ENCODE data around the gene UNC5A.

- TF ChIP-seq CTCF (IDR thresholded peaks at IDR 0.05) (no peak), POLR2A (IDR thresholded peaks at IDR 0.05) (no peak)
Observed at GRCh38 chr5:176877793-176878331, 67.5 kb downstream of the UNC5A start.
